ENCODE measurements around the gene WWTR1. TPM values are rescaled to one million over a fixed set of nuclear protein-coding genes. Genes with fewer than 3 reads are reported as not detected.

Gene WWTR1
- total RNA-seq, 4 donors from 2014 or later: 11.3 to 30.7 (median 17.6) TPM

- H3K4me3 ChIP-seq: no peak overlapping the region
- no peak for DNase-seq
- in situ Hi-C loops (cut with MboI; ENCODE audit: low sequenced_read_pairs in 4 of 4) (no loop called here), intact Hi-C loops (cut with DNase I; ENCODE audit: low total_unique reads) (no loop called here)
- TF ChIP-seq CTCF (IDR thresholded peaks at IDR 0.05 in 4 of 5, conservative IDR thresholded peaks at IDR 0.05 in 1 of 5) (no peak), POLR2A (IDR thresholded peaks at IDR 0.05) (no peak)
- no peak for ATAC-seq
- peak overlapping the region in 1 of 4 donors; percentile 6 for H3K27ac ChIP-seq
- no peaks in the 10 kb centered on the region for H3K27me3 ChIP-seq
- no peaks in the 10 kb centered on the region for H3K36me3 ChIP-seq
- no peaks in the 10 kb centered on the region for H3K9me3 ChIP-seq
- H3K4me1 ChIP-seq: peaks cover 24 to 40% of the 10 kb centered on the region in 2 donors
These were observed 48.8 kb downstream of the WWTR1 start for GRCh38 chr3:149608987-149609386.

- TF ChIP-seq CTCF (IDR thresholded peaks at IDR 0.05 in 4 of 5, conservative IDR thresholded peaks at IDR 0.05 in 1 of 5) (no peak), POLR2A (IDR thresholded peaks at IDR 0.05) (no peak)
- in situ Hi-C loops (cut with MboI; ENCODE audit: low sequenced_read_pairs in 4 of 4): no loop called here
- Histone ChIP-seq H3K4me1 (peaks cover 18 to 38% of the 10 kb centered on the region in 2 donors), H3K9me3 (no peaks in the 10 kb centered on the region), H3K36me3 (no peaks in the 10 kb centered on the region), H3K27me3 (no peaks in the 10 kb centered on the region), H3K4me3 (no peak overlapping the region), H3K27ac (no peak overlapping the region)
- DNase-seq (no peak), ATAC-seq (no peak)
- intact Hi-C loops (cut with DNase I; ENCODE audit: low total_unique reads): no loop called here
These were observed 51.9 kb downstream of the WWTR1 start for GRCh38 chr3:149605902-149606301.

GRCh38 chr3:149604125-149604875 is 53.5 kb downstream of the WWTR1 start:
- intact Hi-C loops (cut with DNase I; ENCODE audit: low total_unique reads) (no loop called here), in situ Hi-C loops (cut with MboI; ENCODE audit: low sequenced_read_pairs in 4 of 4) (no loop called here)
- peaks cover 14 to 26% of the 10 kb centered on the region in 2 donors for H3K4me1 ChIP-seq
- no peak for DNase-seq
- no peaks in the 10 kb centered on the region for H3K9me3 ChIP-seq
- no peak for ATAC-seq
- no peak overlapping the region for H3K27ac ChIP-seq
- H3K27me3 ChIP-seq: no peaks in the 10 kb centered on the region
- H3K4me3 ChIP-seq: no peak overlapping the region
- H3K36me3 ChIP-seq: no peaks in the 10 kb centered on the region
- TF ChIP-seq CTCF (IDR thresholded peaks at IDR 0.05 in 4 of 5, conservative IDR thresholded peaks at IDR 0.05 in 1 of 5): no peak
- no peak for TF ChIP-seq POLR2A (IDR thresholded peaks at IDR 0.05)

GRCh38 chr3:149603126-149604074 is 54.4 kb downstream of the WWTR1 start:
- Histone ChIP-seq H3K27me3 (no peaks in the 10 kb centered on the region), H3K27ac (no peak overlapping the region), H3K4me1 (peaks cover 14 to 21% of the 10 kb centered on the region in 2 donors), H3K9me3 (no peaks in the 10 kb centered on the region), H3K36me3 (no peaks in the 10 kb centered on the region), H3K4me3 (no peak overlapping the region)
- no peak for DNase-seq
- in situ Hi-C loops (cut with MboI; ENCODE audit: low sequenced_read_pairs in 4 of 4): no loop called here
- TF ChIP-seq POLR2A (IDR thresholded peaks at IDR 0.05): no peak
- no peak for TF ChIP-seq CTCF (IDR thresholded peaks at IDR 0.05 in 4 of 5, conservative IDR thresholded peaks at IDR 0.05 in 1 of 5)
- intact Hi-C loops (cut with DNase I; ENCODE audit: low total_unique reads): no loop called here
- ATAC-seq: no peak
